Tibial nerve (tissue), 3 donors: ENCODE data around the gene PABPN1L.

ENCODE experiments used
- CTCF ChIP-seq, 5 experiments: fragments of 200-600 bp in 3 of 5; fragments of 450-650 bp in 2 of 5; sonication (generic) in 3 of 5; IDR thresholded peaks; one replicate each; pipeline ENCODE4 v1.5.1; 2016 to 2019; ENCODE audit warnings: antibody characterized with exemption in 5 of 5, mild to moderate bottlenecking in 3 of 5, moderate library complexity in 2 of 5
- POLR2A ChIP-seq, 2 donors: fragments of 450-650 bp; IDR thresholded peaks; one replicate each; pipeline ENCODE4 v1.6.1; 2017; ENCODE audit warnings: antibody characterized with exemption in 2 of 2, mild to moderate bottlenecking in 2 of 2, moderate library complexity in 2 of 2

DNA sequence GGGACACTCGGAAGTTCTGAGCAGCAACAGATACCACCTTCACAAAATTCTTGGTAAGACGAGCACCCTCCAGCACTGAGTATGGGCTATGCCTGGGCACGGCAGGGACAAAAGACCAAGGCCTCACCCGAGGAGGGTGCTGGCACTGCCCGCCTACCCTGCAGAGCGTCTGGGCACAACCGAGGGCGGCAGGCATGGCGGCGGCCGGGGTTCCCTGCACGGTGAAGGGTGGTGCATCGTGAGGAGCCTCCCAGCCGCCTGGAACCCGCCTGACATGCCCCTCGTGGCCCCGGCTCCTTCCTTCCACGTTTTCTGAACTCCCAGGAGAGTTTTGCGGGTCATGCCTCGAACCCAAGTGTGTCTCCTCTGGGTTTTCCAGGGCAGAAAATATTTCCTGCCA lies 28.7 kb downstream of the PABPN1L start:
- TF ChIP-seq POLR2A (IDR thresholded peaks at IDR 0.05) = no peak
- TF ChIP-seq CTCF (IDR thresholded peaks at IDR 0.05) = no peak
